Measurements from ENCODE around the gene CBARP. TPM values are rescaled to one million over a fixed set of nuclear protein-coding genes. Genes with fewer than 3 reads are reported as not detected.

Gene CBARP
- total and polyA plus RNA-seq, 2 of the 13 experiments (the other 11 are each of a cell fraction or from before 2014, with no cell fraction given) = 1.2 to 1.4 TPM

DNA sequence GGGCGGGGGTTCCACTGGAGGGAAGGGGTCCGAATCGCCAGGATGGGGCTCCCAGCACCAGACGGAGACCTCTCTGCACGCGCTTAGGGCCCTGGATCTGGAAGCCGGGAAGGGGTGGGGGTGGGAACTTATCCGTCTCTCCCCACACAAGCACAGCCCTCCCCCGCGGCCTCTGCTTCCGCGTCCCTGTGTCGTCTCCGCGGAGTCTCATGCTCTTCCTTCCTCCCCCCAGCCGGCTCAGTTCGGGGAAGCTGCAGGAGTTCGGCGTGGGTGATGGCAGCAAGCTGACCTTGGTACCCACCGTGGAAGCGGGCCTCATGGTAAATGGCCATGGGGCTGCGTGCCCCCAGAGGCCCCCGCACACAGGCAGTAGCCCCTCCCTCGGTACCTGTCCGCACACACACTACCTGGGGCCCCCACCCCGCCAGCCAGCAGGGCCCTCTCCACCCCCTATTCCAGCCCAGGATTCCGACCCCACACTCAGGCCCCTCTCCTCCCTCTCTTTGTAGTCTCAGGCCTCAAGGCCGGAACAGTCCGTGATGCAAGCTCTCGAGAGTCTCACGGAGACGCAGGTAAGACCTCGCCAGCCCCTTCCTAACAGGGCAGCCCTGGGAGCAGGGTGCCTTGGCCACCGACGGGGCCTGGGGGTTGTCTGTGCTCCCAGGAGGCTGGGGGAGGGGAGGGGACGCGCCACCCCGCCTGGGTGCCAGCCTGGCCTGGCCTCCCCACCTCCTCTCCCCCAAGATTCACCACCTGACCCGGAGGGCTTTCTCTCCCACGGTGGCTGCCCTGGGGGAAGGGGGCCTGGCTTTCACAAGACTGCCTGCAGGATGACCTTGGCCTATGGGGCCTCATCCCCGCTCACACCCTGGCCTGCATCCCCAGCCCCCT, 13.8 kb upstream of the CBARP start (continued):
- TF ChIP-seq ZNF383 (CRISPR knock-in tag; IDR thresholded peaks at IDR 0.05; ENCODE audit: borderline replicate concordance) (no peak), PHF21A (CRISPR knock-in tag; IDR thresholded peaks at IDR 0.05) (no peak; the same call in 1 of the 2 replicates), MEIS1 (CRISPR knock-in tag; IDR thresholded peaks at IDR 0.05; ENCODE audit: borderline replicate concordance) (no peak), EZH2 (conservative IDR thresholded peaks at IDR 0.05; ENCODE audit: low read depth, low read length) (no peak), ZNF143 (CRISPR knock-in tag; IDR thresholded peaks at IDR 0.05) (no peak), ZNF605 (CRISPR knock-in tag; IDR thresholded peaks at IDR 0.05) (peak; percentile 64; the same call in 1 of the 2 replicates), KMT2A (CRISPR knock-in tag; IDR thresholded peaks at IDR 0.05) (0 out of 2 replicates have a peak, but pooled peaks have one; percentile 10), ZNF263 (CRISPR knock-in tag; IDR thresholded peaks at IDR 0.05) (no peak), ZNF616 (CRISPR knock-in tag; IDR thresholded peaks at IDR 0.05; ENCODE audit: low read depth) (0 out of 2 replicates have a peak, but pooled peaks have one; percentile 30), KLF12 (CRISPR knock-in tag; IDR thresholded peaks at IDR 0.05; ENCODE audit: borderline replicate concordance) (0 out of 2 replicates have a peak, but pooled peaks have one; percentile 24), ZNF766 (CRISPR knock-in tag; IDR thresholded peaks at IDR 0.05; ENCODE audit: borderline replicate concordance) (no peak), HMGA1 (CRISPR knock-in tag; conservative IDR thresholded peaks at IDR 0.05) (no peak), U2AF2 (IDR thresholded peaks at IDR 0.05; ENCODE audit: low read depth, low read length) (no peak), NCOA5 (CRISPR knock-in tag; IDR thresholded peaks at IDR 0.05) (no peak), ZNF552 (CRISPR knock-in tag; IDR thresholded peaks at IDR 0.05; ENCODE audit: borderline replicate concordance) (no peak), SMC3 (IDR thresholded peaks at IDR 0.05; ENCODE audit: low read length) (no peak), HHEX (CRISPR knock-in tag; IDR thresholded peaks at IDR 0.05) (no peak), THYN1 (CRISPR knock-in tag; IDR thresholded peaks at IDR 0.05; ENCODE audit: borderline replicate concordance, low read depth) (no peak), ZNF501 (CRISPR knock-in tag; IDR thresholded peaks at IDR 0.05) (no peak), ZNF775 (CRISPR knock-in tag; IDR thresholded peaks at IDR 0.05; ENCODE audit: borderline replicate concordance) (no peak), TCF7 (IDR thresholded peaks at IDR 0.05; ENCODE audit: low read depth) (no peak)
- TF ChIP-seq, protein P1, sequence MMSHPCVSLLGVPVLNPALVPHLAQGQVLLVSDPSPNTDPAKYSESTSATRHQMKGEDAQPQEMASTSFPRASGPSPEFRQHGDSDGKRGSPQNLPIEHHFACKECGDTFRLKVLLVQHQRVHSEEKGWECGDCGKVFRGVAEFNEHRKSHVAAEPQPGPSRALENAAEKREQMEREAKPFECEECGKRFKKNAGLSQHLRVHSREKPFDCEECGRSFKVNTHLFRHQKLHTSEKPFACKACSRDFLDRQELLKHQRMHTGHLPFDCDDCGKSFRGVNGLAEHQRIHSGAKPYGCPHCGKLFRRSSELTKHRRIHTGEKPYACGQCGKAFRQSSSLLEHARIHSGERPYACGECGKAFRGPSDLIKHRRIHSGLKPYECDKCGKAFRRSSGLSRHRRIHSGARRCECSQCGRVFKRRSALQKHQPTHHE (CRISPR knock-in tag; IDR thresholded peaks at IDR 0.05; ENCODE audit: borderline replicate concordance) = no peak
- TF ChIP-seq, protein P2, sequence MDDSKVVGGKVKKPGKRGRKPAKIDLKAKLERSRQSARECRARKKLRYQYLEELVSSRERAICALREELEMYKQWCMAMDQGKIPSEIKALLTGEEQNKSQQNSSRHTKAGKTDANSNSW (CRISPR knock-in tag; IDR thresholded peaks at IDR 0.05; ENCODE audit: borderline replicate concordance) = no peak
- TF ChIP-seq, protein P3, sequence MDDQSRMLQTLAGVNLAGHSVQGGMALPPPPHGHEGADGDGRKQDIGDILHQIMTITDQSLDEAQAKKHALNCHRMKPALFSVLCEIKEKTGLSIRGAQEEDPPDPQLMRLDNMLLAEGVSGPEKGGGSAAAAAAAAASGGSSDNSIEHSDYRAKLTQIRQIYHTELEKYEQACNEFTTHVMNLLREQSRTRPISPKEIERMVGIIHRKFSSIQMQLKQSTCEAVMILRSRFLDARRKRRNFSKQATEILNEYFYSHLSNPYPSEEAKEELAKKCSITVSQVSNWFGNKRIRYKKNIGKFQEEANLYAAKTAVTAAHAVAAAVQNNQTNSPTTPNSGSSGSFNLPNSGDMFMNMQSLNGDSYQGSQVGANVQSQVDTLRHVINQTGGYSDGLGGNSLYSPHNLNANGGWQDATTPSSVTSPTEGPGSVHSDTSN (CRISPR knock-in tag; IDR thresholded peaks at IDR 0.05; ENCODE audit: borderline replicate concordance) = no peak
- TF ChIP-seq, protein P4, sequence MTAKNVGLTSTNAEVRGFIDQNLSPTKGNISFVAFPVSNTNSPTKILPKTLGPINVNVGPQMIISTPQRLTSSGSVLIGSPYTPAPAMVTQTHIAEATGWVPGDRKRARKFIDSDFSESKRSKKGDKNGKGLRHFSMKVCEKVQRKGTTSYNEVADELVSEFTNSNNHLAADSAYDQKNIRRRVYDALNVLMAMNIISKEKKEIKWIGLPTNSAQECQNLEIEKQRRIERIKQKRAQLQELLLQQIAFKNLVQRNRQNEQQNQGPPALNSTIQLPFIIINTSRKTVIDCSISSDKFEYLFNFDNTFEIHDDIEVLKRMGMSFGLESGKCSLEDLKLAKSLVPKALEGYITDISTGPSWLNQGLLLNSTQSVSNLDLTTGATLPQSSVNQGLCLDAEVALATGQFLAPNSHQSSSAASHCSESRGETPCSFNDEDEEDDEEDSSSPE (CRISPR knock-in tag; IDR thresholded peaks at IDR 0.05) = no peak
